Smooth muscle cell (in vitro differentiated cells): Measurements from ENCODE around the gene MBOAT1. TPM values are rescaled to one million over a fixed set of nuclear protein-coding genes. Genes with fewer than 3 reads are reported as not detected.

Experiments
- DNase-seq: peaks from one replicate; lab custom pipeline; 2025; ENCODE audit not compliant: unreplicated experiment; lab: John Stamatoyannopoulos, UW
- H2AFZ ChIP-seq: fragments of 200-600 bp; sonication (generic); 2 replicates; pipeline ENCODE4 v1.6.0; 2016; ENCODE audit warnings: antibody characterized with exemption, low read depth, mild to moderate bottlenecking
- H3F3A ChIP-seq: fragments of 200-600 bp; sonication (generic); 2 replicates; pipeline ENCODE4 v1.6.0; 2017; ENCODE audit warnings: antibody characterized with exemption, low read depth
- H3K27ac ChIP-seq: fragments of 200-600 bp; sonication (generic); 2 replicates; pipeline ENCODE4 v1.5.1; 2016; ENCODE audit warnings: low read depth, mild to moderate bottlenecking
- H3K27me3 ChIP-seq: fragments of 200-600 bp; sonication (generic); 2 replicates; pipeline ENCODE4 v1.6.1; 2016; ENCODE audit warnings: low read depth, mild to moderate bottlenecking
- H3K36me3 ChIP-seq: fragments of 200-600 bp; sonication (generic); 2 replicates; pipeline ENCODE4 v1.5.1; 2016; ENCODE audit warnings: low read depth
- H3K4me1 ChIP-seq: fragments of 200-600 bp; sonication (generic); 2 replicates; pipeline ENCODE4 v1.5.1; 2016; ENCODE audit warnings: low read depth
- H3K4me2 ChIP-seq: fragments of 200-600 bp; sonication (generic); 2 replicates; pipeline ENCODE4 v1.6.0; 2016; ENCODE audit warnings: mild to moderate bottlenecking
- H3K4me3 ChIP-seq: fragments of 200-600 bp; sonication (generic); 2 replicates; pipeline ENCODE4 v1.5.1; 2016; ENCODE audit warnings: mild to moderate bottlenecking
- H3K79me2 ChIP-seq: fragments of 200-600 bp; sonication (generic); 2 replicates; pipeline ENCODE4 v1.6.0; 2016; ENCODE audit warnings: low read depth, mild to moderate bottlenecking
- H3K9ac ChIP-seq: fragments of 200-600 bp; sonication (generic); 2 replicates; pipeline ENCODE4 v1.6.0; 2016; ENCODE audit warnings: low read depth
- H3K9me3 ChIP-seq: fragments of 200-600 bp; sonication (generic); replicated peaks from 2 replicates; pipeline ENCODE4 v1.5.1; 2016; ENCODE audit warnings: low read depth
- H4K20me1 ChIP-seq: fragments of 200-600 bp; sonication (generic); 2 replicates; pipeline ENCODE4 v1.6.0; 2016; ENCODE audit warnings: low read depth
- CTCF ChIP-seq: fragments of 200-600 bp; sonication (generic); IDR thresholded peaks from 2 replicates; pipeline ENCODE4 v1.5.1; 2017; ENCODE audit warnings: borderline replicate concordance, mild to moderate bottlenecking, antibody characterized with exemption; ENCODE audit not compliant: insufficient read depth, poor library complexity, severe bottlenecking
- WGBS: methylation state at CpG from one replicate; pipeline ENCODE4 v1.1.7; 2016; ENCODE audit warnings: low lambda C conversion rate; 5-methylcytosine and 5-hydroxymethylcytosine counted together
- polyA plus RNA-seq: library from polyadenylated mRNA; unstranded; fragments of >200 nt; fragmentation: Nextera tagmentation; extraction: Ambion mirVana; gene quantifications from 2 replicates; pipeline ENCODE4 v1.2.1, GENCODE V29; 2016
- total RNA-seq: library from RNA; depleted of rRNA; stranded (reverse); fragments of >200 nt; gene quantifications from 2 replicates; pipeline ENCODE4 v1.2.3, GENCODE V29; 2014

The MBOAT1 gene
- total and polyA plus RNA-seq, 2 experiments from 2014 or later: 0.73 to 2.5 TPM

GRCh38 chr6:20223141-20223540 lies 10.9 kb upstream of the MBOAT1 start:
- Histone ChIP-seq H4K20me1 (no peaks in the 10 kb centered on the region), H3F3A (no peaks in the 10 kb centered on the region), H3K4me3 (no peak overlapping the region), H3K4me2 (no peak overlapping the region), H3K36me3 (no peaks in the 10 kb centered on the region), H3K79me2 (no peaks in the 10 kb centered on the region), H3K9me3 (no peaks in the 10 kb centered on the region), H3K27ac (no peak overlapping the region), H2AFZ (no peak overlapping the region), H3K4me1 (no peaks in the 10 kb centered on the region), H3K27me3 (no peaks in the 10 kb centered on the region), H3K9ac (no peak overlapping the region)
- no peak for DNase-seq
- TF ChIP-seq CTCF: no peak
- WGBS: 94% methylated on average over 1 of the region's 1 CpG

GRCh38 chr6:20221421-20221820 lies 9.2 kb upstream of the MBOAT1 start:
- TF ChIP-seq CTCF: no peak
- Histone ChIP-seq H3K36me3 (no peaks in the 10 kb centered on the region), H3F3A (no peaks in the 10 kb centered on the region), H4K20me1 (no peaks in the 10 kb centered on the region), H3K9ac (no peak overlapping the region), H3K27me3 (no peaks in the 10 kb centered on the region), H3K4me1 (no peaks in the 10 kb centered on the region), H3K79me2 (no peaks in the 10 kb centered on the region), H3K4me2 (no peak overlapping the region), H2AFZ (no peak overlapping the region), H3K4me3 (no peak overlapping the region), H3K9me3 (no peaks in the 10 kb centered on the region), H3K27ac (no peak overlapping the region)
- no peak for DNase-seq
- WGBS: 79% methylated on average over 3 of the region's 3 CpGs

DNA sequence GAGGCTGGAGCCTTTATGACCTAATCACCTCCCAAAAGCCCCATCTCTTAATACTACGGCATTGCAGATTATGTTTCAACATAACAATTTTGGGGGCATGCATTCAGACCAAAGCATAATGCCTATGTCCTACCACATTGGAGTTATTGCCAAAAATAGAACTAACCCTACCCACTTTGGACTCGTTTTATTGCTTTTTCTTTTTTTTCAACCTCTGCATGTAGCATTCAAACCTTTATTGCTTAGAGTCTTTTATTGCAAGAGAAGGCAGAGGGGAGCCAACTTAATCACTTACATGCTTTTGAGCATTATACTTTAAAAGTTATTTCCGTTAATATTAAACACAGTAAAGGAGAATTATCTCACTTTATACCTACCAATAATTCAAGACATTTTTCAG lies 8.1 kb upstream of the MBOAT1 start:
- Histone ChIP-seq H3K36me3 (no peaks in the 10 kb centered on the region), H2AFZ (no peak overlapping the region), H3K4me1 (no peaks in the 10 kb centered on the region), H4K20me1 (no peaks in the 10 kb centered on the region), H3K9ac (no peak overlapping the region), H3K27me3 (no peaks in the 10 kb centered on the region), H3K27ac (no peak overlapping the region), H3K4me3 (no peak overlapping the region), H3F3A (no peaks in the 10 kb centered on the region), H3K79me2 (no peaks in the 10 kb centered on the region), H3K4me2 (no peak overlapping the region), H3K9me3 (no peaks in the 10 kb centered on the region)
- WGBS: 86% methylated on average over 3 of the region's 3 CpGs
- no peak for TF ChIP-seq CTCF
- DNase-seq: no peak

GRCh38 chr6:20217891-20218290 lies 5.6 kb upstream of the MBOAT1 start:
- Histone ChIP-seq H3F3A (no peaks in the 10 kb centered on the region), H3K27me3 (no peaks in the 10 kb centered on the region), H3K4me1 (no peaks in the 10 kb centered on the region), H3K9ac (no peak overlapping the region), H3K9me3 (no peaks in the 10 kb centered on the region), H4K20me1 (no peaks in the 10 kb centered on the region), H3K27ac (no peak overlapping the region), H3K4me3 (no peak overlapping the region), H3K4me2 (no peak overlapping the region), H3K79me2 (no peaks in the 10 kb centered on the region), H2AFZ (no peak overlapping the region), H3K36me3 (no peaks in the 10 kb centered on the region)
- TF ChIP-seq CTCF: no peak
- DNase-seq: no peak
- 88% methylated on average over 2 of the region's 2 CpGs for WGBS
